HG03097 (cell line): Measurements from ENCODE around the gene ZFP36L2.

Experiments used
- ATAC-seq: cut with Tn5 transposase; IDR thresholded peaks from one replicate; pipeline ENCODE4 v1.9.1; 2021; ENCODE audit not compliant: unreplicated experiment, low FRiP score

ZFP36L2 gene

GRCh38 chr2:43224571-43225092 lies 1.8 kb downstream of the ZFP36L2 start:
- ATAC-seq = no peak

GRCh38 chr2:43224131-43224570 lies 2.3 kb downstream of the ZFP36L2 start:
- ATAC-seq = no peak

GRCh38 chr2:43223521-43224001 lies 2.8 kb downstream of the ZFP36L2 start:
- ATAC-seq = no peak

- no peak for ATAC-seq
Measured at GRCh38 chr2:43222475-43223309, 3.7 kb downstream of the ZFP36L2 start.

GRCh38 chr2:43221763-43222474 lies 4.5 kb downstream of the ZFP36L2 start:
- ATAC-seq = no peak

GRCh38 chr2:43221124-43221762 lies 5.2 kb downstream of the ZFP36L2 start:
- ATAC-seq = no peak

GRCh38 chr2:43220760-43221123 lies 5.7 kb downstream of the ZFP36L2 start:
- ATAC-seq = no peak

- no peak for ATAC-seq
Measured at GRCh38 chr2:43220229-43220751, 6.1 kb downstream of the ZFP36L2 start.

- peak; percentile 43 for ATAC-seq
Measured at GRCh38 chr2:43219383-43220228, 6.8 kb downstream of the ZFP36L2 start.

- peak; percentile 23 for ATAC-seq
Measured at GRCh38 chr2:43218702-43219382, 7.6 kb downstream of the ZFP36L2 start.

- ATAC-seq = no peak
Measured at GRCh38 chr2:43218155-43218701, 8.2 kb downstream of the ZFP36L2 start.

GRCh38 chr2:43217228-43218154 lies 8.9 kb downstream of the ZFP36L2 start:
- ATAC-seq = no peak

GRCh38 chr2:43216629-43217028 lies 9.8 kb downstream of the ZFP36L2 start:
- no peak for ATAC-seq

- no peak for ATAC-seq
Measured at GRCh38 chr2:43215673-43216255, 10.6 kb downstream of the ZFP36L2 start.

- ATAC-seq = no peak
Measured at GRCh38 chr2:43214253-43214652, 12.2 kb downstream of the ZFP36L2 start.

GRCh38 chr2:43212931-43213330 lies 13.5 kb downstream of the ZFP36L2 start:
- no peak for ATAC-seq

- ATAC-seq = no peak
Measured at GRCh38 chr2:43212216-43212835, 14.1 kb downstream of the ZFP36L2 start.
